ENCODE data around the gene INSL4.

Gene INSL4

DNA sequence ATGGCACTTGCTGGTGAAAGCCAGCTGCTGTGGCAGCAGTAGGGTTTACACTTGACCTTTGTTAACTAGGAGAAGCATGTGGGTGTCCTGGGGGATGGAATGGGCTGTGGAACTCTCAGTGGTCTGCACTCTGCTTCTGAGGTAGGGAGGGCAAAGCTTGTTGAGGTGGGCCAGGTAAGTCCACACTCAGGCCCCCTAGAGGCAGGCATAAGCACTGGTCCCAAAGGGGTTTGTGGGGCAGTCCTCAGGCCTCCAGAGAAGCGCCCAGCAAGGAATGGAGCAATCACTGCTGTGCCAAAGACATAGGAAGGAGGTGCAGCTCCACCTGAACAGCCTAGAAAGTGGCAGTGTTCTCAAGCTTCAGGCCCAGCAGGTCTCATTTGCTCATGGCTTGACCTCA, 34.7 kb downstream of the INSL4 start:
- Histone ChIP-seq H3K27me3 (ENCODE audit: control insufficient read depth in 3 of 3, insufficient read depth in 3 of 3, low read depth in 1 of 3, low read length in 3 of 3) (no peaks in the 10 kb centered on the region), H2BK15ac (ENCODE audit: low read length) (no peak overlapping the region), H2BK12ac (ENCODE audit: low read length) (no peak overlapping the region), H4K8ac (ENCODE audit: low read depth, low read length) (no peak overlapping the region), H3K4me1 (ENCODE audit: control insufficient read depth in 2 of 2, insufficient read depth in 1 of 2, low read depth in 1 of 2, low read length in 2 of 2) (peaks cover 2 to 4% of the 10 kb centered on the region in 2 donors), H3K4me3 (ENCODE audit: low read length in 2 of 2) (no peak overlapping the region), H2BK120ac (ENCODE audit: low read depth, low read length) (no peak overlapping the region), H4K91ac (ENCODE audit: low read depth, low read length, poor library complexity) (no peak overlapping the region), H3K23ac (ENCODE audit: low read depth, low read length, poor library complexity) (no peak overlapping the region), H2BK5ac (ENCODE audit: low read length) (no peak overlapping the region), H3K79me1 (ENCODE audit: low read depth, low read length) (no peaks in the 10 kb centered on the region), H3K18ac (ENCODE audit: low read length) (peak overlapping the region; percentile 5), H3K9me3 (replicated peaks in 1 of 2; ENCODE audit: control insufficient read depth in 2 of 2, insufficient read depth in 1 of 2, low read depth in 1 of 2, low read length in 2 of 2) (no peaks in the 10 kb centered on the region), H3K36me3 (replicated peaks in 1 of 2; ENCODE audit: control insufficient read depth in 2 of 2, insufficient read depth in 2 of 2, low read length in 2 of 2) (no peaks in the 10 kb centered on the region), H3K4ac (ENCODE audit: low read length) (no peak overlapping the region), H3K9ac (ENCODE audit: low read depth, low read length, poor library complexity) (no peak overlapping the region), H3K27ac (replicated peaks; ENCODE audit: low read length) (no peak overlapping the region), H3K14ac (ENCODE audit: low read length) (no peak overlapping the region), H2AFZ (ENCODE audit: low read length) (no peak overlapping the region), H2AK5ac (ENCODE audit: low read depth, low read length) (no peak overlapping the region), H3K4me2 (ENCODE audit: insufficient read depth, low read length, poor library complexity, severe bottlenecking) (no peak overlapping the region)
- WGBS, 2 donors (ENCODE audit: extremely low coverage in 2 of 2, insufficient read length in 2 of 2, insufficient replicate concordance in 1 of 2), result no CpG with 5 or more reads among the region's 1 CpG
- no peak for DNase-seq (ENCODE audit: low spot score)

DNA sequence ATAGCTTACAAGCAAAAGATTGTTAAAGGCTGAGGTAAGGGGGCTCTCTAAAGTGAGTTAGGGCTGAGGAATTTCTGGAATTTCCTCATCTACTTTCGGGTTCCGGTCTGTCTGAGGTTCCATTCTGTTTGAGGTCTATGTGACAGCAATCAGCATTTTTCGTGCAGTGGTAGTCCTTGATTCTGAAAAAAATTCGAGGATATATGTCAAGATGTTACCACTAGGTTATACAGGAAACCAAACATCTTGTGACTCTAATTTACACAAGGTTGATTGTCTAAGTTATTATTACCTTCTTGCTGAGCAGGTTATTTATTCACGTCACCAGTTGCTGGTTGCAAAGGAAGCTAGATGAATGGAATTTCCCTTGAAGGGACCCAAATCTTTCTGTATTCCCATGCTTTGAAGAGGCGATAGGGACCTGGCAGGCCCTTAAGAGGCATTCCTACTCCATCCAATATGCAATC, 38.1 kb downstream of the INSL4 start:
- no peak overlapping the region for H2AK5ac ChIP-seq (ENCODE audit: low read depth, low read length)
- H3K9me3 ChIP-seq (replicated peaks in 1 of 2; ENCODE audit: control insufficient read depth in 2 of 2, insufficient read depth in 1 of 2, low read depth in 1 of 2, low read length in 2 of 2), result no peaks in the 10 kb centered on the region
- no peak overlapping the region for H3K4me2 ChIP-seq (ENCODE audit: insufficient read depth, low read length, poor library complexity, severe bottlenecking)
- H3K27ac ChIP-seq (replicated peaks; ENCODE audit: low read length), result peak overlapping the region; percentile 40
- H4K8ac ChIP-seq (ENCODE audit: low read depth, low read length), result no peak overlapping the region
- no peak overlapping the region for H4K91ac ChIP-seq (ENCODE audit: low read depth, low read length, poor library complexity)
- no peak overlapping the region for H3K9ac ChIP-seq (ENCODE audit: low read depth, low read length, poor library complexity)
- no peaks in the 10 kb centered on the region for H3K79me1 ChIP-seq (ENCODE audit: low read depth, low read length)
- H2BK12ac ChIP-seq (ENCODE audit: low read length), result no peak overlapping the region
- no peaks in the 10 kb centered on the region for H3K27me3 ChIP-seq (ENCODE audit: control insufficient read depth in 3 of 3, insufficient read depth in 3 of 3, low read depth in 1 of 3, low read length in 3 of 3)
- H3K4ac ChIP-seq (ENCODE audit: low read length), result no peak overlapping the region
- H2BK5ac ChIP-seq (ENCODE audit: low read length), result no peak overlapping the region
- no CpG with 5 or more reads among the region's 6 CpGs for WGBS, 2 donors (ENCODE audit: extremely low coverage in 2 of 2, insufficient read length in 2 of 2, insufficient replicate concordance in 1 of 2)
- H3K4me1 ChIP-seq (ENCODE audit: control insufficient read depth in 2 of 2, insufficient read depth in 1 of 2, low read depth in 1 of 2, low read length in 2 of 2), result peaks cover 2 to 4% of the 10 kb centered on the region in 2 donors
- H2BK120ac ChIP-seq (ENCODE audit: low read depth, low read length), result no peak overlapping the region
- H3K4me3 ChIP-seq (ENCODE audit: low read length in 2 of 2), result no peak overlapping the region
- H3K14ac ChIP-seq (ENCODE audit: low read length), result no peak overlapping the region
- no peaks in the 10 kb centered on the region for H3K36me3 ChIP-seq (replicated peaks in 1 of 2; ENCODE audit: control insufficient read depth in 2 of 2, insufficient read depth in 2 of 2, low read length in 2 of 2)
- no peak overlapping the region for H3K23ac ChIP-seq (ENCODE audit: low read depth, low read length, poor library complexity)
- H2AFZ ChIP-seq (ENCODE audit: low read length), result peak overlapping the region; percentile 32
- H3K18ac ChIP-seq (ENCODE audit: low read length), result no peak overlapping the region
- no peak overlapping the region for H2BK15ac ChIP-seq (ENCODE audit: low read length)
- no peak for DNase-seq (ENCODE audit: low spot score)

DNA sequence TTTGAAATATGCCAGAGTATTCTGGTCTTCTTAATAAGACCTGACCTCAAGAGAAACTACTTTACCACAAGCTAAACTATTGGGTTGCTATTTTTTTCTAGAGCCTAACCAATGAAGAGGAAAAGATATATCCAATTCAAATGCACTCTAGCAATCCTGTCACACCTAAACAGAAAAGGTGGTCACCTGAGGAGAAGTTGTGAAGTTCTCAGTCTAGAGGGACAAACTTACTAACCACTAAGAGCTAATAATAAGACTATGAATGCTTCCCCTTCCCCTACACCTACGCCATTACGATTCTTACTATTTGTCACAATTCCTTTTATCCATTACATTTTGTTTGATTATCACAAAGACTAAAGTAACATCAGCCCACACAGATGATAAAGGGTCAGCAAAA, 43.6 kb downstream of the INSL4 start:
- no peak for DNase-seq (ENCODE audit: low spot score)
- Histone ChIP-seq H3K14ac (ENCODE audit: low read length) (no peak overlapping the region), H3K9me3 (replicated peaks in 1 of 2; ENCODE audit: control insufficient read depth in 2 of 2, insufficient read depth in 1 of 2, low read depth in 1 of 2, low read length in 2 of 2) (no peaks in the 10 kb centered on the region), H3K23ac (ENCODE audit: low read depth, low read length, poor library complexity) (no peak overlapping the region), H2BK15ac (ENCODE audit: low read length) (no peak overlapping the region), H3K4me2 (ENCODE audit: insufficient read depth, low read length, poor library complexity, severe bottlenecking) (no peak overlapping the region), H3K4me3 (ENCODE audit: low read length in 2 of 2) (no peak overlapping the region), H3K4ac (ENCODE audit: low read length) (no peak overlapping the region), H3K27me3 (ENCODE audit: control insufficient read depth in 3 of 3, insufficient read depth in 3 of 3, low read depth in 1 of 3, low read length in 3 of 3) (no peaks in the 10 kb centered on the region), H2BK5ac (ENCODE audit: low read length) (no peak overlapping the region), H2AFZ (ENCODE audit: low read length) (no peak overlapping the region), H3K4me1 (ENCODE audit: control insufficient read depth in 2 of 2, insufficient read depth in 1 of 2, low read depth in 1 of 2, low read length in 2 of 2) (no peaks in the 10 kb centered on the region), H2AK5ac (ENCODE audit: low read depth, low read length) (no peak overlapping the region), H3K79me1 (ENCODE audit: low read depth, low read length) (no peaks in the 10 kb centered on the region), H4K8ac (ENCODE audit: low read depth, low read length) (no peak overlapping the region), H2BK120ac (ENCODE audit: low read depth, low read length) (no peak overlapping the region), H3K27ac (replicated peaks; ENCODE audit: low read length) (no peak overlapping the region), H3K9ac (ENCODE audit: low read depth, low read length, poor library complexity) (no peak overlapping the region), H3K18ac (ENCODE audit: low read length) (no peak overlapping the region), H4K91ac (ENCODE audit: low read depth, low read length, poor library complexity) (no peak overlapping the region), H2BK12ac (ENCODE audit: low read length) (no peak overlapping the region), H3K36me3 (replicated peaks in 1 of 2; ENCODE audit: control insufficient read depth in 2 of 2, insufficient read depth in 2 of 2, low read length in 2 of 2) (no peaks in the 10 kb centered on the region)
- 100% methylated on average over 1 of the region's 2 CpGs; no CpG with 5 or more reads in 1 of the 2 donors for WGBS, 2 donors (ENCODE audit: extremely low coverage in 2 of 2, insufficient read length in 2 of 2, insufficient replicate concordance in 1 of 2)

DNA sequence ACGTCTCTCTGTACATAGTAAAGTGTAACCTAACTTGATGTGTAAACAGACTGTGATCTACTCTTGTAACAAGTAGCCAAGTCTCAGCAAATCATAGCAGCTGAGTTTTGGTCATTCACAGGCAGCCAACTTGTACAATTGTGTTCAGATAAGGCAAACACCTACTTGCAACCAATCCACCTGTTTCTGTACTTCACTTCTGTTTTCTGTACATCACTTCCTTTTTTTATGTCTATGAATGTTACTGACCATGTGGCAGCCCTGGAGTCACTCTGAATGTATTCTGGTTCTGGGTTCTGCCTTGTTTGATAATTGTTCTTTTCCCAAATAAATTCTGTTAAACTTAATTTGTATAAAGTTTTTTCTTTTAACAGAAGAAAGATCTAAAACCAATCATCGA, 47.3 kb downstream of the INSL4 start:
- H3K27ac ChIP-seq (replicated peaks; ENCODE audit: low read length), result no peak overlapping the region
- H3K14ac ChIP-seq (ENCODE audit: low read length), result no peak overlapping the region
- no peak overlapping the region for H3K18ac ChIP-seq (ENCODE audit: low read length)
- no peak overlapping the region for H3K23ac ChIP-seq (ENCODE audit: low read depth, low read length, poor library complexity)
- H3K4ac ChIP-seq (ENCODE audit: low read length), result no peak overlapping the region
- H3K9me3 ChIP-seq (replicated peaks in 1 of 2; ENCODE audit: control insufficient read depth in 2 of 2, insufficient read depth in 1 of 2, low read depth in 1 of 2, low read length in 2 of 2), result no peaks in the 10 kb centered on the region
- no peaks in the 10 kb centered on the region for H3K36me3 ChIP-seq (replicated peaks in 1 of 2; ENCODE audit: control insufficient read depth in 2 of 2, insufficient read depth in 2 of 2, low read length in 2 of 2)
- H2BK120ac ChIP-seq (ENCODE audit: low read depth, low read length), result no peak overlapping the region
- H3K4me3 ChIP-seq (ENCODE audit: low read length in 2 of 2), result no peak overlapping the region
- no CpG with 5 or more reads among the region's 2 CpGs for WGBS, 2 donors (ENCODE audit: extremely low coverage in 2 of 2, insufficient read length in 2 of 2, insufficient replicate concordance in 1 of 2)
- DNase-seq (ENCODE audit: low spot score), result no peak
- H3K9ac ChIP-seq (ENCODE audit: low read depth, low read length, poor library complexity), result no peak overlapping the region
- no peaks in the 10 kb centered on the region for H3K27me3 ChIP-seq (ENCODE audit: control insufficient read depth in 3 of 3, insufficient read depth in 3 of 3, low read depth in 1 of 3, low read length in 3 of 3)
- H2BK5ac ChIP-seq (ENCODE audit: low read length), result no peak overlapping the region
- H2AFZ ChIP-seq (ENCODE audit: low read length), result no peak overlapping the region
- no peak overlapping the region for H4K8ac ChIP-seq (ENCODE audit: low read depth, low read length)
- H3K79me1 ChIP-seq (ENCODE audit: low read depth, low read length), result no peaks in the 10 kb centered on the region
- H2BK15ac ChIP-seq (ENCODE audit: low read length), result no peak overlapping the region
- H2BK12ac ChIP-seq (ENCODE audit: low read length), result no peak overlapping the region
- H3K4me1 ChIP-seq (ENCODE audit: control insufficient read depth in 2 of 2, insufficient read depth in 1 of 2, low read depth in 1 of 2, low read length in 2 of 2), result no peaks in the 10 kb centered on the region
- H3K4me2 ChIP-seq (ENCODE audit: insufficient read depth, low read length, poor library complexity, severe bottlenecking), result no peak overlapping the region
- H4K91ac ChIP-seq (ENCODE audit: low read depth, low read length, poor library complexity), result no peak overlapping the region
- H2AK5ac ChIP-seq (ENCODE audit: low read depth, low read length), result no peak overlapping the region

Data from neuronal stem cell (in vitro differentiated cells).